ENCODE measurements around the gene PPM1K. TPM values are rescaled to one million over a fixed set of nuclear protein-coding genes. Genes with fewer than 3 reads are reported as not detected.

The PPM1K gene
- total RNA-seq, 3 donors from 2014 or later, result 13.8 to 26.2 (median 20.5) TPM

GRCh38 chr4:88240297-88240714 lies 44.1 kb downstream of the PPM1K start:
- intact Hi-C loops (cut with DNase I; ENCODE audit: low total_unique reads), result no loop called here
- Histone ChIP-seq H3K4me1 (no peaks in the 10 kb centered on the region), H3K36me3 (no peaks in the 10 kb centered on the region), H3K27me3 (no peaks in the 10 kb centered on the region), H3K4me3 (no peak overlapping the region), H3K9me3 (no peaks in the 10 kb centered on the region), H3K27ac (no peak overlapping the region)
- TF ChIP-seq POLR2AphosphoS5 (IDR thresholded peaks at IDR 0.05), result no peak
- no peak for DNase-seq (ENCODE audit: low spot score in 2 of 2)

GRCh38 chr4:88230969-88231771 lies 53.2 kb downstream of the PPM1K start:
- DNase-seq (ENCODE audit: low spot score in 2 of 2), result no peak
- TF ChIP-seq POLR2A (IDR thresholded peaks at IDR 0.05) (no peak), CTCF (IDR thresholded peaks at IDR 0.05) (no peak), POLR2AphosphoS5 (IDR thresholded peaks at IDR 0.05) (no peak)
- H3K27me3 ChIP-seq, result no peaks in the 10 kb centered on the region
- H3K9me3 ChIP-seq, result no peaks in the 10 kb centered on the region
- no peaks in the 10 kb centered on the region for H3K36me3 ChIP-seq
- H3K4me3 ChIP-seq, result peak overlapping the region; percentile 22 to 50 (median 38)
- intact Hi-C loops (cut with DNase I; ENCODE audit: low total_unique reads), result no loop called here
- H3K27ac ChIP-seq, result peak overlapping the region; percentile 41 to 57
- no peaks in the 10 kb centered on the region for H3K4me1 ChIP-seq

GRCh38 chr4:88230461-88230891 lies 53.9 kb downstream of the PPM1K start:
- Histone ChIP-seq H3K27me3 (no peaks in the 10 kb centered on the region), H3K4me3 (peak overlapping the region in 2 of 3 donors; percentile 20 to 38), H3K36me3 (no peaks in the 10 kb centered on the region), H3K9me3 (no peaks in the 10 kb centered on the region), H3K4me1 (no peaks in the 10 kb centered on the region), H3K27ac (no peak overlapping the region)
- DNase-seq (ENCODE audit: low spot score in 2 of 2), result no peak
- TF ChIP-seq CTCF (IDR thresholded peaks at IDR 0.05) (no peak), POLR2A (IDR thresholded peaks at IDR 0.05) (no peak), POLR2AphosphoS5 (IDR thresholded peaks at IDR 0.05) (no peak)
- intact Hi-C loops (cut with DNase I; ENCODE audit: low total_unique reads), result no loop called here

- no peak overlapping the region for H3K27ac ChIP-seq
- no peaks in the 10 kb centered on the region for H3K9me3 ChIP-seq
- no peak overlapping the region for H3K4me3 ChIP-seq
- no peaks in the 10 kb centered on the region for H3K4me1 ChIP-seq
- H3K27me3 ChIP-seq, result no peaks in the 10 kb centered on the region
- no peaks in the 10 kb centered on the region for H3K36me3 ChIP-seq
- intact Hi-C loops (cut with DNase I; ENCODE audit: low total_unique reads), result loop anchor here (10.0 kb wide), 1 partner anchor 287 kb away; no protein-coding TSS in a partner anchor
- no peak for DNase-seq (ENCODE audit: low spot score in 2 of 2)
- no peak for TF ChIP-seq POLR2AphosphoS5 (IDR thresholded peaks at IDR 0.05)
- no peak for TF ChIP-seq POLR2A (IDR thresholded peaks at IDR 0.05)
- TF ChIP-seq CTCF (IDR thresholded peaks at IDR 0.05), result no peak
Measured at GRCh38 chr4:88227734-88228133, 56.6 kb downstream of the PPM1K start.

- Histone ChIP-seq H3K36me3 (no peaks in the 10 kb centered on the region), H3K4me3 (no peak overlapping the region), H3K27me3 (no peaks in the 10 kb centered on the region), H3K4me1 (no peaks in the 10 kb centered on the region), H3K27ac (no peak overlapping the region), H3K9me3 (no peaks in the 10 kb centered on the region)
- DNase-seq (ENCODE audit: low spot score in 2 of 2), result no peak
- TF ChIP-seq POLR2AphosphoS5 (IDR thresholded peaks at IDR 0.05) (no peak), CTCF (IDR thresholded peaks at IDR 0.05) (no peak), POLR2A (IDR thresholded peaks at IDR 0.05) (no peak)
- intact Hi-C loops (cut with DNase I; ENCODE audit: low total_unique reads), result loop anchor here (10.0 kb wide), 1 partner anchor 289 kb away; no protein-coding TSS in a partner anchor
Measured at GRCh38 chr4:88226143-88226542, 58.2 kb downstream of the PPM1K start.
